Measurements from ENCODE around the gene LHFPL5. TPM values are rescaled to one million over a fixed set of nuclear protein-coding genes. Genes with fewer than 3 reads are reported as not detected.
A peak's percentile ranks its signal among the peaks of the same experiment; 100 is the strongest.

LHFPL5 gene
- total RNA-seq, 1 experiment from 2014 or later: not detected

- POLR2A ChIA-PET: no interaction called here
- Mint-ChIP-seq H3K36me3 (peaks cover 94% of the 10 kb centered on the region), H3K4me1 (peaks cover 7% of the 10 kb centered on the region)
Observed at GRCh38 chr6:35852994-35853393, 47.8 kb downstream of the LHFPL5 start.

GRCh38 chr6:35856250-35856649 is 51.1 kb downstream of the LHFPL5 start:
- ChIA-PET POLR2A (no interaction called here), CTCF (no interaction called here)
- DNase-seq (ENCODE audit: low spot score) (no peak), ATAC-seq (no peak)
- no peaks in the 10 kb centered on the region for H3K9me3 Mint-ChIP-seq
- no peak overlapping the region for H3K27ac Mint-ChIP-seq
- peaks cover 17% of the 10 kb centered on the region for H3K4me1 Mint-ChIP-seq
- H3K27me3 Mint-ChIP-seq (ENCODE audit: low read depth): no peaks in the 10 kb centered on the region
- H3K36me3 Mint-ChIP-seq: peaks cover 88% of the 10 kb centered on the region
- no peak overlapping the region for H3K4me3 Mint-ChIP-seq
- TF ChIP-seq JUN (CRISPR knock-in tag; IDR thresholded peaks at IDR 0.05) (no peak), NR1H2 (CRISPR knock-in tag; IDR thresholded peaks at IDR 0.05) (no peak), OVOL2 (CRISPR knock-in tag; IDR thresholded peaks at IDR 0.05; ENCODE audit: borderline replicate concordance) (no peak), ATF1 (CRISPR knock-in tag; IDR thresholded peaks at IDR 0.05) (no peak), NR3C1 (CRISPR knock-in tag; conservative IDR thresholded peaks at IDR 0.05; ENCODE audit: low read depth) (no peak), ZNF396 (CRISPR knock-in tag; IDR thresholded peaks at IDR 0.05; ENCODE audit: borderline replicate concordance) (no peak), ATF2 (CRISPR knock-in tag; IDR thresholded peaks at IDR 0.05; ENCODE audit: borderline replicate concordance, low read depth) (no peak), ARID4B (CRISPR knock-in tag; IDR thresholded peaks at IDR 0.05; ENCODE audit: borderline replicate concordance) (no peak), GABPB1 (CRISPR knock-in tag; IDR thresholded peaks at IDR 0.05) (no peak), ZNF317 (CRISPR knock-in tag; IDR thresholded peaks at IDR 0.05; ENCODE audit: borderline replicate concordance, low read depth) (no peak), CREB1 (CRISPR knock-in tag; IDR thresholded peaks at IDR 0.05) (no peak)
- TF ChIP-seq, protein P1, sequence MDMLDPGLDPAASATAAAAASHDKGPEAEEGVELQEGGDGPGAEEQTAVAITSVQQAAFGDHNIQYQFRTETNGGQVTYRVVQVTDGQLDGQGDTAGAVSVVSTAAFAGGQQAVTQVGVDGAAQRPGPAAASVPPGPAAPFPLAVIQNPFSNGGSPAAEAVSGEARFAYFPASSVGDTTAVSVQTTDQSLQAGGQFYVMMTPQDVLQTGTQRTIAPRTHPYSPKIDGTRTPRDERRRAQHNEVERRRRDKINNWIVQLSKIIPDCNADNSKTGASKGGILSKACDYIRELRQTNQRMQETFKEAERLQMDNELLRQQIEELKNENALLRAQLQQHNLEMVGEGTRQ (CRISPR knock-in tag; IDR thresholded peaks at IDR 0.05): no peak
- TF ChIP-seq, protein P2, sequence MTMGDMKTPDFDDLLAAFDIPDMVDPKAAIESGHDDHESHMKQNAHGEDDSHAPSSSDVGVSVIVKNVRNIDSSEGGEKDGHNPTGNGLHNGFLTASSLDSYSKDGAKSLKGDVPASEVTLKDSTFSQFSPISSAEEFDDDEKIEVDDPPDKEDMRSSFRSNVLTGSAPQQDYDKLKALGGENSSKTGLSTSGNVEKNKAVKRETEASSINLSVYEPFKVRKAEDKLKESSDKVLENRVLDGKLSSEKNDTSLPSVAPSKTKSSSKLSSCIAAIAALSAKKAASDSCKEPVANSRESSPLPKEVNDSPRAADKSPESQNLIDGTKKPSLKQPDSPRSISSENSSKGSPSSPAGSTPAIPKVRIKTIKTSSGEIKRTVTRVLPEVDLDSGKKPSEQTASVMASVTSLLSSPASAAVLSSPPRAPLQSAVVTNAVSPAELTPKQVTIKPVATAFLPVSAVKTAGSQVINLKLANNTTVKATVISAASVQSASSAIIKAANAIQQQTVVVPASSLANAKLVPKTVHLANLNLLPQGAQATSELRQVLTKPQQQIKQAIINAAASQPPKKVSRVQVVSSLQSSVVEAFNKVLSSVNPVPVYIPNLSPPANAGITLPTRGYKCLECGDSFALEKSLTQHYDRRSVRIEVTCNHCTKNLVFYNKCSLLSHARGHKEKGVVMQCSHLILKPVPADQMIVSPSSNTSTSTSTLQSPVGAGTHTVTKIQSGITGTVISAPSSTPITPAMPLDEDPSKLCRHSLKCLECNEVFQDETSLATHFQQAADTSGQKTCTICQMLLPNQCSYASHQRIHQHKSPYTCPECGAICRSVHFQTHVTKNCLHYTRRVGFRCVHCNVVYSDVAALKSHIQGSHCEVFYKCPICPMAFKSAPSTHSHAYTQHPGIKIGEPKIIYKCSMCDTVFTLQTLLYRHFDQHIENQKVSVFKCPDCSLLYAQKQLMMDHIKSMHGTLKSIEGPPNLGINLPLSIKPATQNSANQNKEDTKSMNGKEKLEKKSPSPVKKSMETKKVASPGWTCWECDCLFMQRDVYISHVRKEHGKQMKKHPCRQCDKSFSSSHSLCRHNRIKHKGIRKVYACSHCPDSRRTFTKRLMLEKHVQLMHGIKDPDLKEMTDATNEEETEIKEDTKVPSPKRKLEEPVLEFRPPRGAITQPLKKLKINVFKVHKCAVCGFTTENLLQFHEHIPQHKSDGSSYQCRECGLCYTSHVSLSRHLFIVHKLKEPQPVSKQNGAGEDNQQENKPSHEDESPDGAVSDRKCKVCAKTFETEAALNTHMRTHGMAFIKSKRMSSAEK (CRISPR knock-in tag; IDR thresholded peaks at IDR 0.05; ENCODE audit: borderline replicate concordance): no peak

More at GRCh38 chr6:35852994-35853393, 47.8 kb downstream of the LHFPL5 start:
- Mint-ChIP-seq H3K27me3 (ENCODE audit: low read depth) (no peaks in the 10 kb centered on the region), H3K27ac (no peak overlapping the region), H3K4me3 (no peak overlapping the region), H3K9me3 (peaks cover 9% of the 10 kb centered on the region)
- CTCF ChIA-PET: no interaction called here
- ATAC-seq: no peak
- TF ChIP-seq ZNF121 (CRISPR knock-in tag; IDR thresholded peaks at IDR 0.05) (peak; percentile 55; the same call in 1 of the 2 replicates), JUN (CRISPR knock-in tag; IDR thresholded peaks at IDR 0.05) (no peak)
- DNase-seq (ENCODE audit: low spot score): no peak
